Measurements from ENCODE around the gene SORBS1. TPM values are rescaled to one million over a fixed set of nuclear protein-coding genes. Genes with fewer than 3 reads are reported as not detected.
A peak's percentile ranks its signal among the peaks of the same experiment; 100 is the strongest.

SORBS1 gene
- total and polyA plus RNA-seq, 2 of the 13 experiments (the other 11 are each of a cell fraction or from before 2014, with no cell fraction given), result 16.8 to 39.8 TPM

DNA sequence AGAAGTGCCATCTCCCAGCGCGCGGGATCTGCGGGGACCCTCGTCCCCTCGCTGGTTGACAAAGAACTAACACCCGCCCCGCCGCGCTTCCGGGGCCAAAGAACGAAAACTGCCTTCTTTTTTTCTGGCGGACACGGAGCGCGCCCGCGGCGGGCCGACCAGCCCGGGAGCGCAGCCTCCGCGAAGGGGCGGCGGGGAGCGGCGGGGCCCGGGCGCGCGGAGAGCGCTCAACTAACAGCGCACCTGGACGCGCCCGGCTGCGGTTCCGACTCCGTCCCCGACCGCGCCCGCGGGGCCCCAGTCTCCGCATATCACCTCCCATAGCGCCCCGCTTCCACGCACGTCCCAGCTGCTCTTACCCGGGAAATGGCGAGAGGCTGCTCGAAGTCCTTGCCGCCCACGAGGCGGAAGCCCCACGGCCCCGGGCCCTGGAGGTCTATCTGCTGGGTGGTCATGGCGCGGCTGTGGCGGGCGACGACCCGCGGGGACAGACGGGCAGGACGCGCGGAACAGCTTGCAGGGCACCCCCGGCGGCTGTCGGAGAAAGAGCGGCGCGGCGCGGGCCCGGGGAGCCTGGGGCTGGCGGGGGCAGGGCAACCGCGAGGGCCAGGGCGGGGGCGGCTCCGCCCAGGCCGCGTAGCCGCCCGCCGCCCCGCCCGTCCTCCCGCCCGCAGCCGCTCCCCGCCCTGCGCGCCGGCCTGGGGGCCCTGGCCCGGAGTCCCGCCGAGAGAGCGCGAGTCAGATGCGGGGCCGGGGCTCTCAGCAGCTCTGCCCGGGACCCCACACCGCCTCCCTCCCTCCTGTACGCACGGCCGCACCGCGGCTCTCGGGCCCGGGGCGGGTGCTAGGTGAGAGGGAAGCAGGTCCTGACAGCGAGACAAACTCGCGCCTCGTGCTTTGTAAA lies 270.5 kb downstream of the SORBS1 start, which contains the start of gene PDLIM1 (continued):
- TF ChIP-seq, protein P1, sequence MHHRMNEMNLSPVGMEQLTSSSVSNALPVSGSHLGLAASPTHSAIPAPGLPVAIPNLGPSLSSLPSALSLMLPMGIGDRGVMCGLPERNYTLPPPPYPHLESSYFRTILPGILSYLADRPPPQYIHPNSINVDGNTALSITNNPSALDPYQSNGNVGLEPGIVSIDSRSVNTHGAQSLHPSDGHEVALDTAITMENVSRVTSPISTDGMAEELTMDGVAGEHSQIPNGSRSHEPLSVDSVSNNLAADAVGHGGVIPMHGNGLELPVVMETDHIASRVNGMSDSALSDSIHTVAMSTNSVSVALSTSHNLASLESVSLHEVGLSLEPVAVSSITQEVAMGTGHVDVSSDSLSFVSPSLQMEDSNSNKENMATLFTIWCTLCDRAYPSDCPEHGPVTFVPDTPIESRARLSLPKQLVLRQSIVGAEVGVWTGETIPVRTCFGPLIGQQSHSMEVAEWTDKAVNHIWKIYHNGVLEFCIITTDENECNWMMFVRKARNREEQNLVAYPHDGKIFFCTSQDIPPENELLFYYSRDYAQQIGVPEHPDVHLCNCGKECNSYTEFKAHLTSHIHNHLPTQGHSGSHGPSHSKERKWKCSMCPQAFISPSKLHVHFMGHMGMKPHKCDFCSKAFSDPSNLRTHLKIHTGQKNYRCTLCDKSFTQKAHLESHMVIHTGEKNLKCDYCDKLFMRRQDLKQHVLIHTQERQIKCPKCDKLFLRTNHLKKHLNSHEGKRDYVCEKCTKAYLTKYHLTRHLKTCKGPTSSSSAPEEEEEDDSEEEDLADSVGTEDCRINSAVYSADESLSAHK (CRISPR knock-in tag; IDR thresholded peaks at IDR 0.05; ENCODE audit: borderline replicate concordance), result no peak
- TF ChIP-seq SNAPC2 (CRISPR knock-in tag; IDR thresholded peaks at IDR 0.05) (no peak), ZNF235 (CRISPR knock-in tag; IDR thresholded peaks at IDR 0.05; ENCODE audit: borderline replicate concordance) (no peak), ZSCAN22 (CRISPR knock-in tag; IDR thresholded peaks at IDR 0.05) (no peak), ZNF430 (CRISPR knock-in tag; IDR thresholded peaks at IDR 0.05) (no peak), ZNF136 (CRISPR knock-in tag; IDR thresholded peaks at IDR 0.05; ENCODE audit: low read depth) (no peak), ELF4 (CRISPR knock-in tag; IDR thresholded peaks at IDR 0.05; ENCODE audit: borderline replicate concordance) (no peak), SRSF9 (IDR thresholded peaks at IDR 0.05; ENCODE audit: borderline replicate concordance, insufficient read depth, low read depth, low read length, poor library complexity, severe bottlenecking) (no peak), ZNF335 (CRISPR knock-in tag; IDR thresholded peaks at IDR 0.05) (no peak), ZFP90 (CRISPR knock-in tag; IDR thresholded peaks at IDR 0.05; ENCODE audit: borderline replicate concordance) (no peak), WIZ (CRISPR knock-in tag; IDR thresholded peaks at IDR 0.05) (no peak), KLF12 (CRISPR knock-in tag; IDR thresholded peaks at IDR 0.05; ENCODE audit: borderline replicate concordance) (no peak), HDAC6 (IDR thresholded peaks at IDR 0.05; ENCODE audit: low read depth, low read length) (no peak), NR3C1 (CRISPR knock-in tag; IDR thresholded peaks at IDR 0.05) (peak; percentile 43; the same call in 1 of the 2 replicates), NFE2 (CRISPR knock-in tag; IDR thresholded peaks at IDR 0.05) (no peak), RXRB (CRISPR knock-in tag; IDR thresholded peaks at IDR 0.05; ENCODE audit: borderline replicate concordance) (no peak), MTF2 (CRISPR knock-in tag; IDR thresholded peaks at IDR 0.05; ENCODE audit: borderline replicate concordance) (no peak)
- TF ChIP-seq, protein P2, sequence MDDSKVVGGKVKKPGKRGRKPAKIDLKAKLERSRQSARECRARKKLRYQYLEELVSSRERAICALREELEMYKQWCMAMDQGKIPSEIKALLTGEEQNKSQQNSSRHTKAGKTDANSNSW (CRISPR knock-in tag; IDR thresholded peaks at IDR 0.05; ENCODE audit: borderline replicate concordance), result no peak
- TF ChIP-seq, protein P3, sequence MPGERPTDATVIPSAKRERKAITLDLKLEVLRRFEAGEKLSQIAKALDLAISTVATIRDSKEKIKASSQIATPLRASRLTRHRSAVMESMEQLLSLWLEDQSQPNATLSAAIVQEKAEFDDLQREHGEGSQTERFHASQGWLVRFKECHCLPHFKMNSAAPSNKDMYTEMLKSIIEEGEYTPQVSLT (CRISPR knock-in tag; IDR thresholded peaks at IDR 0.05; ENCODE audit: borderline replicate concordance, low read depth), result no peak
- TF ChIP-seq, protein P4, sequence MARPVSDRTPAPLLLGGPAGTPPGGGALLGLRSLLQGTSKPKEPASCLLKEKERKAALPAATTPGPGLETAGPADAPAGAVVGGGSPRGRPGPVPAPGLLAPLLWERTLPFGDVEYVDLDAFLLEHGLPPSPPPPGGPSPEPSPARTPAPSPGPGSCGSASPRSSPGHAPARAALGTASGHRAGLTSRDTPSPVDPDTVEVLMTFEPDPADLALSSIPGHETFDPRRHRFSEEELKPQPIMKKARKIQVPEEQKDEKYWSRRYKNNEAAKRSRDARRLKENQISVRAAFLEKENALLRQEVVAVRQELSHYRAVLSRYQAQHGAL (CRISPR knock-in tag; IDR thresholded peaks at IDR 0.05; ENCODE audit: not compliant biosample characterization), result no peak
- TF ChIP-seq, protein P5, sequence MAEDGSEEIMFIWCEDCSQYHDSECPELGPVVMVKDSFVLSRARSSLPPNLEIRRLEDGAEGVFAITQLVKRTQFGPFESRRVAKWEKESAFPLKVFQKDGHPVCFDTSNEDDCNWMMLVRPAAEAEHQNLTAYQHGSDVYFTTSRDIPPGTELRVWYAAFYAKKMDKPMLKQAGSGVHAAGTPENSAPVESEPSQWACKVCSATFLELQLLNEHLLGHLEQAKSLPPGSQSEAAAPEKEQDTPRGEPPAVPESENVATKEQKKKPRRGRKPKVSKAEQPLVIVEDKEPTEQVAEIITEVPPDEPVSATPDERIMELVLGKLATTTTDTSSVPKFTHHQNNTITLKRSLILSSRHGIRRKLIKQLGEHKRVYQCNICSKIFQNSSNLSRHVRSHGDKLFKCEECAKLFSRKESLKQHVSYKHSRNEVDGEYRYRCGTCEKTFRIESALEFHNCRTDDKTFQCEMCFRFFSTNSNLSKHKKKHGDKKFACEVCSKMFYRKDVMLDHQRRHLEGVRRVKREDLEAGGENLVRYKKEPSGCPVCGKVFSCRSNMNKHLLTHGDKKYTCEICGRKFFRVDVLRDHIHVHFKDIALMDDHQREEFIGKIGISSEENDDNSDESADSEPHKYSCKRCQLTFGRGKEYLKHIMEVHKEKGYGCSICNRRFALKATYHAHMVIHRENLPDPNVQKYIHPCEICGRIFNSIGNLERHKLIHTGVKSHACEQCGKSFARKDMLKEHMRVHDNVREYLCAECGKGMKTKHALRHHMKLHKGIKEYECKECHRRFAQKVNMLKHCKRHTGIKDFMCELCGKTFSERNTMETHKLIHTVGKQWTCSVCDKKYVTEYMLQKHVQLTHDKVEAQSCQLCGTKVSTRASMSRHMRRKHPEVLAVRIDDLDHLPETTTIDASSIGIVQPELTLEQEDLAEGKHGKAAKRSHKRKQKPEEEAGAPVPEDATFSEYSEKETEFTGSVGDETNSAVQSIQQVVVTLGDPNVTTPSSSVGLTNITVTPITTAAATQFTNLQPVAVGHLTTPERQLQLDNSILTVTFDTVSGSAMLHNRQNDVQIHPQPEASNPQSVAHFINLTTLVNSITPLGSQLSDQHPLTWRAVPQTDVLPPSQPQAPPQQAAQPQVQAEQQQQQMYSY (CRISPR knock-in tag; IDR thresholded peaks at IDR 0.05), result no peak
